HG02938 (cell line): ENCODE data around the gene ABLIM1.

Experiments used
- ATAC-seq: cut with Tn5 transposase; IDR thresholded peaks from one replicate; pipeline ENCODE4 v1.9.1; 2021; ENCODE audit warnings: mild to moderate bottlenecking, moderate library complexity; ENCODE audit not compliant: unreplicated experiment

The ABLIM1 gene

GRCh38 chr10:114551636-114551972, 106.5 kb downstream of the ABLIM1 start:
- ATAC-seq, result no peak

GRCh38 chr10:114550756-114551635, 107.1 kb downstream of the ABLIM1 start:
- no peak for ATAC-seq

GRCh38 chr10:114548662-114549061, 109.4 kb downstream of the ABLIM1 start:
- ATAC-seq, result no peak

- no peak for ATAC-seq
Observed at GRCh38 chr10:114547514-114547913, 110.6 kb downstream of the ABLIM1 start.

- ATAC-seq, result no peak
Observed at GRCh38 chr10:114547056-114547455, 111.0 kb downstream of the ABLIM1 start.

GRCh38 chr10:114545819-114546218, 112.3 kb downstream of the ABLIM1 start:
- ATAC-seq, result no peak

- ATAC-seq, result no peak
Observed at GRCh38 chr10:114545071-114545470, 113.0 kb downstream of the ABLIM1 start.

GRCh38 chr10:114544045-114544659, 113.9 kb downstream of the ABLIM1 start:
- peak; percentile 81 for ATAC-seq

- no peak for ATAC-seq
Observed at GRCh38 chr10:114543456-114543855, 114.6 kb downstream of the ABLIM1 start.

- ATAC-seq, result no peak
Observed at GRCh38 chr10:114542373-114542772, 115.7 kb downstream of the ABLIM1 start.

- no peak for ATAC-seq
Observed at GRCh38 chr10:114541797-114542160, 116.3 kb downstream of the ABLIM1 start.

GRCh38 chr10:114541081-114541796, 116.8 kb downstream of the ABLIM1 start:
- ATAC-seq, result peak; percentile 58

- no peak for ATAC-seq
Observed at GRCh38 chr10:114540236-114540635, 117.8 kb downstream of the ABLIM1 start.

- no peak for ATAC-seq
Observed at GRCh38 chr10:114539623-114540022, 118.5 kb downstream of the ABLIM1 start.

- ATAC-seq, result no peak
Observed at GRCh38 chr10:114538181-114538906, 119.7 kb downstream of the ABLIM1 start.

- ATAC-seq, result no peak
Observed at GRCh38 chr10:114537736-114538135, 120.3 kb downstream of the ABLIM1 start.

GRCh38 chr10:114534571-114534981, 123.5 kb downstream of the ABLIM1 start:
- no peak for ATAC-seq

GRCh38 chr10:114532226-114532625, 125.8 kb downstream of the ABLIM1 start:
- ATAC-seq, result no peak

GRCh38 chr10:114526504-114527238, 131.4 kb downstream of the ABLIM1 start:
- ATAC-seq, result peak; percentile 95

GRCh38 chr10:114526126-114526503, 132.0 kb downstream of the ABLIM1 start:
- peak; percentile 38 for ATAC-seq
